A673 (cell line): Measurements from ENCODE around the gene SIAH3. TPM values are rescaled to one million over a fixed set of nuclear protein-coding genes. Genes with fewer than 3 reads are reported as not detected.

Experiments
- BruUV-seq: library from RNA; stranded (reverse); fragments of 400-500 nt; replicated peaks from 2 replicates; lab custom pipeline; 2021; lab: Mats Ljungman, UMichigan
- CTCF ChIA-PET: fragments of 300-600 bp; sonication (Branson Sonifier 250); formaldehyde crosslinking; loops from one replicate; lab custom pipeline; 2022; ENCODE audit warnings: antibody characterized with exemption; lab: Charles Lee
- POLR2A ChIA-PET: fragments of 300-600 bp; sonication (Branson Sonifier 250); formaldehyde crosslinking; loops from one replicate; lab custom pipeline; 2022; ENCODE audit warnings: antibody characterized with exemption; ENCODE audit not compliant: low non-redundant PET; lab: Charles Lee
- DNase-seq: peaks from one replicate; pipeline ENCODE4 v3.0.0-alpha.2; 2015; ENCODE audit warnings: low spot score
- H3K27ac ChIP-seq: fragments of 200-600 bp; sonication (generic); 2 replicates; pipeline ENCODE4 v1.5.1; 2016; ENCODE audit warnings: mixed run types, low read depth, mild to moderate bottlenecking, mixed read lengths, antibody characterized with exemption, low read length; ENCODE audit not compliant: poor library complexity, severe bottlenecking
- H3K27me3 ChIP-seq: fragments of 200-600 bp; sonication (generic); replicated peaks from 2 replicates; pipeline ENCODE4 v1.6.1; 2017; ENCODE audit warnings: mixed run types, low read depth, mild to moderate bottlenecking, mixed read lengths, antibody characterized with exemption, low read length; ENCODE audit not compliant: insufficient read depth, poor library complexity
- H3K36me3 ChIP-seq: fragments of 200-600 bp; sonication (generic); 2 replicates; pipeline ENCODE4 v1.6.1; 2016; ENCODE audit warnings: mixed run types, mild to moderate bottlenecking, mixed read lengths, antibody characterized with exemption, low read length; ENCODE audit not compliant: insufficient read depth, poor library complexity, severe bottlenecking
- H3K4me1 ChIP-seq: fragments of 200-600 bp; sonication (generic); 2 replicates; pipeline ENCODE4 v1.6.1; 2017; ENCODE audit warnings: mixed run types, mild to moderate bottlenecking, mixed read lengths, antibody characterized with exemption, low read length; ENCODE audit not compliant: insufficient read depth, poor library complexity, severe bottlenecking
- H3K4me3 ChIP-seq: fragments of 200-600 bp; sonication (generic); 2 replicates; pipeline ENCODE4 v1.5.1; 2016; ENCODE audit warnings: low read depth, mixed run types, mild to moderate bottlenecking, mixed read lengths, low read length; ENCODE audit not compliant: poor library complexity, severe bottlenecking
- H3K9me3 ChIP-seq: fragments of 200-600 bp; sonication (generic); 2 replicates; pipeline ENCODE4 v1.6.1; 2016; ENCODE audit warnings: mixed run types, low read depth, mild to moderate bottlenecking, mixed read lengths, antibody characterized with exemption, low read length; ENCODE audit not compliant: poor library complexity, severe bottlenecking
- EZH2 ChIP-seq: fragments of 200-600 bp; sonication (generic); IDR thresholded peaks from 2 replicates; pipeline ENCODE4 v1.6.1; 2017; ENCODE audit warnings: borderline replicate concordance, low read depth, mild to moderate bottlenecking, mixed read lengths, antibody characterized with exemption, low read length; ENCODE audit not compliant: poor library complexity, severe bottlenecking
- intact Hi-C: fragments of 100-400 bp; cut with micrococcal nuclease; formaldehyde crosslinking; loops from one replicate; pipeline ENCODE4 v1.10.0; 2022; ENCODE audit not compliant: unreplicated experiment
- total RNA-seq: library from RNA; stranded (reverse); gene quantifications from 2 replicates; pipeline ENCODE4 v1.2.3, GENCODE V29; 2021
- TF ChIP-seq, protein P1 (sequence below): fragments of 300-800, 200-600 bp; sonication (generic); conservative IDR thresholded peaks from 2 replicates; pipeline ENCODE4 v1.5.1; 2017; ENCODE audit warnings: low read depth, mild to moderate bottlenecking, antibody characterized with exemption, low read length, moderate library complexity, mixed read lengths

The SIAH3 gene
- total RNA-seq, 1 experiment from 2014 or later = 4.6 TPM

DNA sequence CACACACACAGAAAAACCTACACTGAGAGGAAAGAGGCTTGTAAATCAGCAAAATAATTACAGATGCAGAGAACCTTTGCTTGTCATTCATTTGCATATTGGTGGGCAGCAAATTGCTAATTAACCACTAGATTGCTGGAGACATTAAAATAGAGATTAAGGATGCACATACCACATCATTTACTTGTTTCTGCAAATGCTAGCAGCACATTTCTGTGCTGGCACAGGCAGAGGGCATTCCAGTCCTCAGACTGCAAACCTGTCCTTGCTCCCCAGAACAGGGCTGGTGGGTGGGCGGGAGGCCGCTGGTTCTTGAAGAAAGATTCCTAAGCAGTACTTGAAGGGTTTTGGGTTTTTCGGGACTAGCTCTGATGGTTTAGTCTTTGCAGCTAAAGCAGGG lies 941 bp upstream of the SIAH3 start:
- POLR2A ChIA-PET = no interaction called here
- no TSS peak for BruUV-seq
- no peaks in the 10 kb centered on the region for H3K36me3 ChIP-seq
- no peak overlapping the region for H3K27ac ChIP-seq
- intact Hi-C loops = no loop called here
- H3K4me3 ChIP-seq = no peak overlapping the region
- no peaks in the 10 kb centered on the region for H3K27me3 ChIP-seq
- TF ChIP-seq, protein P1, sequence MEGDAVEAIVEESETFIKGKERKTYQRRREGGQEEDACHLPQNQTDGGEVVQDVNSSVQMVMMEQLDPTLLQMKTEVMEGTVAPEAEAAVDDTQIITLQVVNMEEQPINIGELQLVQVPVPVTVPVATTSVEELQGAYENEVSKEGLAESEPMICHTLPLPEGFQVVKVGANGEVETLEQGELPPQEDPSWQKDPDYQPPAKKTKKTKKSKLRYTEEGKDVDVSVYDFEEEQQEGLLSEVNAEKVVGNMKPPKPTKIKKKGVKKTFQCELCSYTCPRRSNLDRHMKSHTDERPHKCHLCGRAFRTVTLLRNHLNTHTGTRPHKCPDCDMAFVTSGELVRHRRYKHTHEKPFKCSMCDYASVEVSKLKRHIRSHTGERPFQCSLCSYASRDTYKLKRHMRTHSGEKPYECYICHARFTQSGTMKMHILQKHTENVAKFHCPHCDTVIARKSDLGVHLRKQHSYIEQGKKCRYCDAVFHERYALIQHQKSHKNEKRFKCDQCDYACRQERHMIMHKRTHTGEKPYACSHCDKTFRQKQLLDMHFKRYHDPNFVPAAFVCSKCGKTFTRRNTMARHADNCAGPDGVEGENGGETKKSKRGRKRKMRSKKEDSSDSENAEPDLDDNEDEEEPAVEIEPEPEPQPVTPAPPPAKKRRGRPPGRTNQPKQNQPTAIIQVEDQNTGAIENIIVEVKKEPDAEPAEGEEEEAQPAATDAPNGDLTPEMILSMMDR = no peak
- TF ChIP-seq EZH2 = no peak
- H3K4me1 ChIP-seq = peaks cover 15% of the 10 kb centered on the region
- no peak for DNase-seq
- peaks cover 4% of the 10 kb centered on the region for H3K9me3 ChIP-seq
- CTCF ChIA-PET = no interaction called here

DNA sequence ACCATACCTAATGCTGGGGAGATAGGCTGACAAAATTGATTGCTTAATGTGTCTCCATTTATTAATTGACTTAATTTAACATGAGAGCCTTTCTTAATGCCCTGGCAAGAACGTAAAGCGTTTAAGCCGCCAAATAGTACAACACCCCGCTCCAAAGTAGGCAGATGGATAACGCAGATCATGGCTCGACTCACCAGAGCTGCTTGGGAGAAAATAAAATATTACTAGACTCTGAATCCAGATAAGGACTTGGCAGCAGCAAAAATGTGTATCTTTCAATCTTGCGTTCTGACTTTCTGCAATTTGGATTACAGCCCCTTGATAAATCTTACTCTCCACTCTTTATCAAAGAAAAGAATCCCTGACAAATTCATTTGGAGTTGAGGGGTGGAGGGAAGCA lies 403 bp upstream of the SIAH3 start:
- ChIA-PET CTCF (no interaction called here), POLR2A (no interaction called here)
- TF ChIP-seq EZH2 = no peak
- TF ChIP-seq, protein P1 = no peak
- Histone ChIP-seq H3K4me1 (peaks cover 18% of the 10 kb centered on the region), H3K9me3 (peaks cover 4% of the 10 kb centered on the region), H3K27ac (no peak overlapping the region), H3K4me3 (peak overlapping the region; percentile 77), H3K27me3 (no peaks in the 10 kb centered on the region), H3K36me3 (no peaks in the 10 kb centered on the region)
- BruUV-seq = no TSS peak
- DNase-seq = no peak
- intact Hi-C loops = no loop called here

DNA sequence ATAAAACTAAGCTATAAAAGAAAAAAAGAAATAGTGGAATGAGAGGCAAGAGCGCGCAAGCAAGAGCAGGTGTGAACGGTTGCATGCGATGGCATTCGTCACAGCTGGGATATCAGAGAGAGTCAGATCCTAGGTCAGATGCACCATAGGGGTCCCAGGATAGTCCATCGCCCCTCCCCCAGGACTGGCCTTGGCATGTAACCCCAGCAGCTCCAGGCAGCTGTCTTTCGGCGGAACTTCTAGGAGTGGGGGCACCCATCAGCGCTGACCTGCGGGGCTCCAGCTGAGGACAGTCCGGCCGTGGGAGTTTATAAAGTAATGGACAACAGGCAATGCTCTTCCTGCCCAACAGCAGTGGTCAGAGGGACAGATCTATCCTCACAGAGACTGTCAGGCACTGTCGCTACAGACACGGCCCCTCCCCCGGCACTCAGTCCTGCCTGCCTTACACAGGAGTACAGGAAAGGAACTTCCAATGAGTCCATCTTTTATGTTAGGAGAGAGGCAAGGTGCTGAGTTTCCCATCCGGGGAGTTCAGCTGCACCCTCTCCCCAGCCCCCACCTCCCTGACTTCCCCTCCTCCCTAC lies 1.4 kb downstream of the SIAH3 start:
- DNase-seq = no peak
- BruUV-seq = no TSS peak
- intact Hi-C loops = no loop called here
- TF ChIP-seq EZH2 = no peak
- TF ChIP-seq, protein P1 = no peak
- Histone ChIP-seq H3K4me3 (peak overlapping the region; percentile 77), H3K9me3 (peaks cover 4% of the 10 kb centered on the region), H3K27me3 (no peaks in the 10 kb centered on the region), H3K27ac (peak overlapping the region; percentile 13), H3K36me3 (no peaks in the 10 kb centered on the region), H3K4me1 (peaks cover 18% of the 10 kb centered on the region)
- ChIA-PET CTCF (no interaction called here), POLR2A (interaction anchor here (0.8 kb wide), 1 partner anchor 65 kb away, joined by 11 read pairs; no protein-coding TSS in a partner anchor)
